SJCRH30 (cell line): Measurements from ENCODE around the gene NUBPL. TPM values are rescaled to one million over a fixed set of nuclear protein-coding genes. Genes with fewer than 3 reads are reported as not detected.
"Not testable (repeated sequence)": the region's sequence is repeated elsewhere in the genome, so short reads cannot be mapped to it uniquely, and the experiment has no call there.

Source experiments
- DNase-seq, 2 experiments: peaks; one replicate each; pipeline ENCODE4 v3.0.0-alpha.2; 2015 to 2020
- H3K27ac ChIP-seq: fragments of 250-450 bp; sonication (Bioruptor Pico); 2 replicates; pipeline ENCODE4 v1.5.1; 2020; ENCODE audit warnings: mild to moderate bottlenecking, moderate library complexity
- H3K27me3 ChIP-seq: fragments of 250-450 bp; sonication (Bioruptor Pico); 2 replicates; pipeline ENCODE4 v1.5.1; 2020; ENCODE audit warnings: mild to moderate bottlenecking, moderate library complexity
- H3K36me3 ChIP-seq: fragments of 250-450 bp; sonication (Bioruptor Pico); 2 replicates; pipeline ENCODE4 v1.5.1; 2020; ENCODE audit warnings: mild to moderate bottlenecking, moderate library complexity
- H3K4me1 ChIP-seq: fragments of 250-450 bp; sonication (Bioruptor Pico); 2 replicates; pipeline ENCODE4 v1.5.1; 2020; ENCODE audit warnings: mild to moderate bottlenecking, moderate library complexity
- H3K4me3 ChIP-seq: fragments of 250-450 bp; sonication (Bioruptor Pico); 2 replicates; pipeline ENCODE4 v1.5.1; 2020; ENCODE audit warnings: mild to moderate bottlenecking, moderate library complexity
- H3K9me3 ChIP-seq: fragments of 250-450 bp; sonication (Bioruptor Pico); replicated peaks from 2 replicates; pipeline ENCODE4 v1.5.1; 2020; ENCODE audit warnings: mild to moderate bottlenecking, moderate library complexity
- total RNA-seq: library from RNA; depleted of rRNA; stranded (reverse); fragments of >200 nt; shearing (Covaris generic); gene quantifications from 2 replicates; pipeline ENCODE4 v1.2.3, GENCODE V29; 2014

The NUBPL gene
- total RNA-seq, 1 experiment from 2014 or later: 13.6 TPM

DNA sequence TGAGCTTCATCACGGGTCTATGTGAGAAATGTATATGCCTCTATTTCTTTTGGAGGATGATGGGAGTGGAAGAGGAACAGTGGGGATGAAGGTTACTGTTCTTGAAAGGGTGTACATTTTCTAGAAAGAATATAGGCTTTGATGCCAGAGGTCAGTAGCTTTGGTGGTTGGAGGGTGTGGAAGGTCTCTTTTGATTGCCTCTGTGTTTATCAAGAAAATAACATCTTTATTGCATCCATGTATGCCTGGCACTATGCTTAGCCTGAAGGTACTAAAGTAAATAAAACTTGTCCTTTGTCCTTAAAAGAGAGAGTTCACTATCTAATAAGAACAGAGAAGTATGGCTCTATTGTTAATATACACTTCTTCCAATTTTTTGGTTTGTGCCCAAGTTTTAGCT, 201.8 kb downstream of the NUBPL start:
- Histone ChIP-seq H3K4me1 (no peaks in the 10 kb centered on the region), H3K27me3 (no peaks in the 10 kb centered on the region), H3K27ac (no peak overlapping the region), H3K36me3 (no peaks in the 10 kb centered on the region), H3K4me3 (no peak overlapping the region), H3K9me3 (peaks cover 4% of the 10 kb centered on the region; the same call in 1 of the 2 replicates)
- DNase-seq: no peak

DNA sequence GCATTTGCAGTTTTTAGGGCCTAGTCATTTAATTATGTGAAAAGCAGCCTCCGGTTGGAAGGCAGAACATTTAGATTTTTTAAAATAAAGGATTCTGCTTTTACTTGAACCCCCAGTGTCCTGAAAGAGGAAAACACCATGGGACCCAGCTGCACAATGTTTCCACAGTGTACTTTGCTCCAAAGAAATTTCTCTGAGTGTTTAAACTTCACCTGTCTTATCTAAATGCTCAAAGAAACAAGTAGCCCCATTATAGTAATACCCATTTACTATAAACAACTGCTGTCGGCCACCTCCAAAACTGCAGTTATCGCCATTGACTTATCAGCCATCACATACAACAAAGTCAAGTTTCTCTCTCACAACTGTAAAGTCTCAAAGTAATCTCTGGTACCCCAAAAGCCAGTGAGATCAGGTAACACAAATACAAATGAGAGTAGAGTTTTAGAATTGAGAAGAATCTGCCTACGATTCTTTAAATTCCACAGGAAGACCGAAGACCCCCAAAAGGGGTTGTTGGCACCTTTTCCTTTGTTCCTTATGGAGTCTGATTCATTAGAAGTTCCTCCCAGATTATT, 205.2 kb downstream of the NUBPL start:
- Histone ChIP-seq H3K36me3 (no peaks in the 10 kb centered on the region), H3K27me3 (no peaks in the 10 kb centered on the region), H3K9me3 (no peaks in the 10 kb centered on the region), H3K4me3 (no peak overlapping the region), H3K27ac (no peak overlapping the region), H3K4me1 (no peaks in the 10 kb centered on the region)
- no peak for DNase-seq

GRCh38 chr14:31768355-31768754, 207.2 kb downstream of the NUBPL start:
- H3K4me3 ChIP-seq: no peak overlapping the region
- no peaks in the 10 kb centered on the region for H3K27me3 ChIP-seq
- H3K36me3 ChIP-seq: no peaks in the 10 kb centered on the region
- no peak overlapping the region for H3K27ac ChIP-seq
- no peaks in the 10 kb centered on the region for H3K4me1 ChIP-seq
- DNase-seq: no peak
- no peaks in the 10 kb centered on the region for H3K9me3 ChIP-seq

DNA sequence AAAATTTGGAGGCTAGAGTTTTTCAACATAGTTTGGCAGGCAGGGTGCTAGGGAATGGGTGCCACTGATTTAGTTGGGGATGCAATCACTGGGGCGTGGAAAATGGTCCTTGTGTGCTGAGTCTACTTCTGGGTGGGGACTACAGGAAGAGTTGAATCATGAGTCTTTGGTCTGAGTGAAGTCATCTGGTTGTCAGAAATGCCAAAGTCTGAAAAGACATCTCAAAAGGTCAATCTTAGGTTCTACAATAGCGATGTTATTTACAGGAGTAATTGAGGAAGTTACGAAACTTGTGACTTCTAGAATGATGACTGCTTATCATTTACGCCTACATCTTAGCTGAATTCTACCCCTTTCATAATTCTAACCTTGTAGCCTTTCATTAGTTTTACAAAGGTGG, 209.1 kb downstream of the NUBPL start:
- no peak for DNase-seq
- H3K4me3 ChIP-seq: no peak overlapping the region
- no peak overlapping the region for H3K27ac ChIP-seq
- no peaks in the 10 kb centered on the region for H3K36me3 ChIP-seq
- H3K27me3 ChIP-seq: no peaks in the 10 kb centered on the region
- H3K9me3 ChIP-seq: peaks cover 4% of the 10 kb centered on the region; the same call in 1 of the 2 replicates
- H3K4me1 ChIP-seq: no peaks in the 10 kb centered on the region

DNA sequence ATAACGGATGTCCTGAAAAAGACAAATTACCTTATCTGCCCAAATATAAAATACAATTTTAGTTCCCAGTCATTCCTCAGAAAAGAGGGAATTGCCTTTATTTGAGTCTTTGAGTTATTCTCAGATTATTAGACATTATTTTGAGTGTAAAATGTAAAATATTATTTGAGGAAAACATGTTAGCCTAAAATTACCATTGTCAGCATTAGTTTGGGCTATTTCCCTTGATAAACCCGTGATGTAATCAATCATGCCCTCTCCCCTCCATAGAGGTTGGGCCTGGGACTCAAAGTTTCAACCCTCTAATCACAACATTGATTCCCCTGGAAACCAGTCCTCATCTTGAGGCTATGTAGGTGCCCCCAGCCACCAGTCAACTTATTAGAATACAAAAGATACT, 213.4 kb downstream of the NUBPL start:
- H3K27me3 ChIP-seq: no peaks in the 10 kb centered on the region
- DNase-seq: no peak

GRCh38 chr14:31777312-31777711, 216.1 kb downstream of the NUBPL start:
- Histone ChIP-seq H3K4me1 (no peaks in the 10 kb centered on the region), H3K36me3 (no peaks in the 10 kb centered on the region), H3K27ac (no peak overlapping the region), H3K4me3 (no peak overlapping the region), H3K27me3 (no peaks in the 10 kb centered on the region), H3K9me3 (peaks cover 12% of the 10 kb centered on the region)
- no peak for DNase-seq

More for the DNA sequence above, 213.4 kb downstream of the NUBPL start:
- H3K4me3 ChIP-seq: no peak overlapping the region
- H3K36me3 ChIP-seq: no peaks in the 10 kb centered on the region
- H3K9me3 ChIP-seq: peaks cover 4% of the 10 kb centered on the region; the same call in 1 of the 2 replicates
- no peak overlapping the region for H3K27ac ChIP-seq
- no peaks in the 10 kb centered on the region for H3K4me1 ChIP-seq

DNA sequence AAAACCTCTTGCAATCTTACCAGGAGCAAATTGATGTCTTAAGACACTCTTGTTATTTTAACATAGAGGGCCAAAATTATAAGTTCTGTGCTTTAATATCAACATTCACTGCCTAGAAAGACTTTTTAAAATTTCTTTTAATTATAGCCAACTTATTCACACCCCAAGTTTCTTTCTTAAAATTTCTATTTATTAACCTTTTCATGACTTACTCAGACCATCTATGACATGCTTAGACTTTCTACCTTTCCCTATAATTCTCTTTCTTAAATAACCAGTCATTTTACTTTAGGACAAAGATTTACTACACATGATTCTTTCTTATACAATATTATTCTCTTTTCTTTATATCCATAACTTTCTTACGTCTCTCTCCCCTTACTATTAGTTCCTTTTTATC, 220.4 kb downstream of the NUBPL start:
- H3K4me1 ChIP-seq: no peaks in the 10 kb centered on the region
- peak in 1 of 2 experiments; percentile 30 for DNase-seq
- peaks cover 8% of the 10 kb centered on the region for H3K9me3 ChIP-seq
- no peak overlapping the region for H3K4me3 ChIP-seq
- H3K27me3 ChIP-seq: no peaks in the 10 kb centered on the region
- H3K27ac ChIP-seq: no peak overlapping the region
- H3K36me3 ChIP-seq: no peaks in the 10 kb centered on the region

DNA sequence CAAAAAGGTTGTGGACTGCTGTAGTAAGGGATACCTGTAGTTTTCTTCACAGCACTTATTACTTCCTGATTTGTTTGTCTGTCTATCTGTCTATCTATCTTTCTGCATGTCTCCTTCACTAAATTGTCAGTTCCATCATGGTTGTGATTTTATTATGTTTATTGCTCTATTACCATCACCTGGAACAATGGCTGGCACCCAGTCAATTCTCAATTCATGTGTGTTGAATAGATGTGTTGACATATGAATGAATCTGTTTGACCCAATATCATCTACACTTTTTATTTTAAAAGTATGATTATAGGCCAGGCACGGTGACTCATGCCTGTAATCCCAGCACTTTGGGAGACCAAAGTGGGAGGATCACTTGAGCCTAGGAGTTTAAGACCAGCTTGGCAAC, 224.4 kb downstream of the NUBPL start:
- no peak overlapping the region for H3K4me3 ChIP-seq
- no peak for DNase-seq
- H3K27me3 ChIP-seq: no peaks in the 10 kb centered on the region
- no peaks in the 10 kb centered on the region for H3K4me1 ChIP-seq
- no peak overlapping the region for H3K27ac ChIP-seq
- H3K9me3 ChIP-seq: peaks cover 8% of the 10 kb centered on the region
- H3K36me3 ChIP-seq: no peaks in the 10 kb centered on the region

GRCh38 chr14:31787377-31787776, 226.2 kb downstream of the NUBPL start:
- DNase-seq: peak in 1 of 2 experiments; percentile 6
- Histone ChIP-seq H3K4me1 (no peaks in the 10 kb centered on the region), H3K36me3 (no peaks in the 10 kb centered on the region), H3K4me3 (no peak overlapping the region), H3K27me3 (no peaks in the 10 kb centered on the region), H3K27ac (no peak overlapping the region), H3K9me3 (no peaks in the 10 kb centered on the region)

GRCh38 chr14:31788340-31788739, 227.1 kb downstream of the NUBPL start:
- no peak overlapping the region for H3K27ac ChIP-seq
- H3K9me3 ChIP-seq: no peaks in the 10 kb centered on the region
- no peaks in the 10 kb centered on the region for H3K27me3 ChIP-seq
- no peaks in the 10 kb centered on the region for H3K4me1 ChIP-seq
- DNase-seq: no peak
- no peaks in the 10 kb centered on the region for H3K36me3 ChIP-seq
- no peak overlapping the region for H3K4me3 ChIP-seq

DNA sequence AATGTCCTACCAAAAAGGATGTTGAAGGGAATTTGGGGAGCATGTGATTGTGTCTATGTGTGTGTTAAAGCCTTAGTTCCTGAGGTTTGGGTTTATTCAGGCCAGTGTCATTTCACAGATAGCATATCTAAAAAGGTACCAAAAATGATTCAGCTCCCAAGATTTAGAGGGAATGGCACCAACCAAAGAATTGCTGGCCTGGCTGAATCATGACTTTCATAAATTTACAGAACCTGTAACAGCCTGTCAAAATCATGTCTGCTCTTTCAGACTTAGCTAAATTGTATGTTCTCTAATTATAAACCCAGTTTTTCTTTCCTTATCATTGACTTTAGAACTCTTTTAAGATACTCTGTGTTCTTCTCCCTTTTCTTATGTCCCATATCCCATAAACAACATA, 231.5 kb downstream of the NUBPL start:
- H3K36me3 ChIP-seq: no peaks in the 10 kb centered on the region
- H3K27me3 ChIP-seq: no peaks in the 10 kb centered on the region
- no peaks in the 10 kb centered on the region for H3K4me1 ChIP-seq
- no peak overlapping the region for H3K27ac ChIP-seq
- H3K4me3 ChIP-seq: no peak overlapping the region
- DNase-seq: no peak
- no peaks in the 10 kb centered on the region for H3K9me3 ChIP-seq

DNA sequence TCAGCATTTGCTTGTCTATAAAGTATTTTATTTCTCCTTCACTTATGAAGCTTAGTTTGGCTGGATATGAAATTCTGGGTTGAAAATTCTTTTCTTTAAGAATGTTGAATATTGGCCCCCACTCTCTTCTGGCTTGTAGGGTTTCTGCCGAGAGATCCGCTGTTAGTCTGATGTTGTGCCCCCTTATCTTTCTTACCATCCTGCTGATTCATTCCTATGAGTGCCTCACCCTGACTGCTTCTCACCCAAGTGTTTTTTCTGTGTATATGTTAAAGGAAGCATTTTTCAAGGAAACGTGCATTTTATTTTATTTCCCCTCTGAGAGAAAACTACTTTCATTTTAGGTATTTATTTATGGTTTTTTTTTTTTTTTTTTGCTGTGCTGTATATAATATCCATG, 236.7 kb downstream of the NUBPL start:
- not testable (repeated sequence) for H3K4me3 ChIP-seq, DNase-seq, H3K27ac ChIP-seq, H3K27me3 ChIP-seq, H3K36me3 ChIP-seq, H3K4me1 ChIP-seq, H3K9me3 ChIP-seq

DNA sequence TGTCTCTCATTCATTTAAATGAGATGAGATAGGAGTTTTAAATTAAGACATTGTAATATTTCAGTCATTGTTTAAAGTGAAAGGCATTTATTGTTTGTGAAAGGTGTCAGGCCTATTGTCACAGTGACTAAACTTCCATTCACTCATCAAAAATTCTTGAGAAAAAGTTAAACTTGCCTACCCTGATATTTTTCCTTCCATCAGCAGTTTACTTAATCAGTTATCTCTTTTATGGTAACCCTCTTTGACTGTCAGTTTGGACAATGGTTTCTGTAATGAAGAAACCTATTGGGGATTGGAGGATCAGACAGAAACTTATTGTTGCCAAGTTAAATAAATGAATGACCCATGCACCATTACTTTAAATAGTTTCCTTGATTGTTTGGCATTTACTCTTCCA, 241.6 kb downstream of the NUBPL start:
- H3K4me1 ChIP-seq: no peaks in the 10 kb centered on the region
- no peak for DNase-seq
- no peak overlapping the region for H3K4me3 ChIP-seq

GRCh38 chr14:31806249-31806648, 245.0 kb downstream of the NUBPL start:
- H3K4me3 ChIP-seq: no peak overlapping the region
- H3K36me3 ChIP-seq: no peaks in the 10 kb centered on the region
- H3K27me3 ChIP-seq: no peaks in the 10 kb centered on the region
- H3K9me3 ChIP-seq: no peaks in the 10 kb centered on the region
- H3K27ac ChIP-seq: no peak overlapping the region
- no peak for DNase-seq
- H3K4me1 ChIP-seq: no peaks in the 10 kb centered on the region

More for the DNA sequence above, 241.6 kb downstream of the NUBPL start:
- H3K27me3 ChIP-seq: no peaks in the 10 kb centered on the region
- no peak overlapping the region for H3K27ac ChIP-seq
- H3K9me3 ChIP-seq: no peaks in the 10 kb centered on the region
- no peaks in the 10 kb centered on the region for H3K36me3 ChIP-seq

DNA sequence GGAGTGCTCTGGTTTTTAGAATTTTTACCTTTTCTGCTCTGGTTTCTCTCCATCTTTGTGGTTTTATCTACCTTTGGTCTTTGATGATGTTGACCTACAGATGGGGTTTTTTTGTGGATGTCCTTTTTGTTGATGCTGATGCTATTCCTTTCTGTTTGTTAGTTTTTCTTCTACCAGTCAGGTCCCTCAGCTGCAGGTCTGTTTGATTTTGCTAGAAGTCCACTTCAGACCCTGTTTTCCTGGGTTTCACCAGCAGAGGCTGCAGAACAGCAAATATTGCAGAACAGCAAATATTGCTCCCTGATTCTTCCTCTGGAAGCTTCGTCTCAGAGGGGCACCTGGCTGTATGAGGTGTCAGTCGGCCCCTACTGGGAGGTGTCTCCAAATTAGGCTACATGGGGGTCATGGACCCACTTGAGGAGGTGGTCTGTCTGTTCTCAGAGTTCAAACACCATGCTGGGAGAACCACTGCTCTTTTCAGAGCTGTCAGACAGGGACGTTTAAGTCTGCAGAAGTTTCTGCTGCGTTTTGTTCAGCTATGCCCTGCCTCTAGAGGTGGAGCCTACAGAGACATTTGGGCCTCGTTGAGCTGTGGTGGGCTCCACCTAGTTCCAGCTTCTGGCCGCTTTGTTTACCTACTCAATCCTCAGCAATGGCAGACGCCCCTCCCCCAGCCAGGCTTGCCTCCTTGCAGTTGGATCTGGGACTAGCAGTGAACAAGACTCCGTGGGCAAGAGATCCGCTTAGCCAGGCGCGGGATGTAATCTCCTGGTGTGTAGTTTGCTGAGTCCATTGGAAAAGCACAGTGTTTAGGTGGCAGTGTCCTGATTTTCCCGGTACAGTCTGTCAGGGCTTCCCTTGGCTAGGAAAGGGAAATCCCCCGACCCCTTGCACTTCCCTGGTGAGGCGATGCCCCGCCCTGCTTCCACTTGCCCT, 250.8 kb downstream of the NUBPL start:
- not testable (repeated sequence) for H3K4me3 ChIP-seq, H3K27me3 ChIP-seq, H3K4me1 ChIP-seq, H3K9me3 ChIP-seq, DNase-seq, H3K36me3 ChIP-seq, H3K27ac ChIP-seq
